ENCODE measurements around the gene NTSR1.

DNA sequence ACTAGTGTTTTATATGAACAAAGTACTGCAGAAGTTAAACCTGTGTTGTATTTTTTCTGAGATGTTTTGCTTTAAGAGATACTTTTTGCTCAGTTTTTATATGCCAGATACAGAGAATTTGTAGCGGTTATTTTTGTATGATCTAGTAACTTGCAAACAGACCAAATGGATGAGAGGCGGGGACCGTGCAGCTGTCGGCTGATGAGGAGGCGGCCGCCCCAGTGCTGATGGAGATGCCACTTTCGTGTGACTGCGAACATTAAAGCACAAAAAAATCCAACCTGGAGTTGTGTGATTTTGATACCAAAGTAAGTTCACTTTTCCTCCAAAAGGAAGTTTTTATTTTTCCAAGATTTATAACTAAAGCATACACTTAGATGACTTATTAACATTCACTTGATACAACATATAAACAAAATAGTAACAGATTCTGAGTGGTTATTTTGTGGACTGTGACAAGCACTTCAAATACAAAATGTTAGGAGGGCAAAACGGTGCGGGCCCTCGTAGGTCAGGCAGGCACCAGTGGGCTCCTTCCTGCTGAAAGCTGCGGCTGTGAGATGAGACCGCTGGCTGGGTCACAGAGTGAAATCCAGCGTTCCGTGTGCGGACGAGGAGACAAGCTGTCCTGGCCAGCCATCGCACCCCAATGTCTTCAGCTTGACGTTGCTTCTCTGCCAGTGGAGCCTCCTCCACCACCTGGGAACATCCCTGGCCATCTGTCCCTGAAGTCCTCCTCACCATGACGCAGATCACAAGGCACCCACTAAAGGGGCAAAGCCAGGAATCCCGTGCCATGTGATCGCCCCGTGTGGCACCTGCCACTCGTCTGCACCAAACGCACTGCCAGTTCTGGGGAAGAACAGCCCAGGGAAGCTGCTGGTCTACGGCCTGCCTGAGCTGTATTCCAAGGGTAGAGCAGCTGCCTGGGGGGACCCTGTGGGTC lies 92.0 kb downstream of the NTSR1 start:
- TF ChIP-seq, protein P1, sequence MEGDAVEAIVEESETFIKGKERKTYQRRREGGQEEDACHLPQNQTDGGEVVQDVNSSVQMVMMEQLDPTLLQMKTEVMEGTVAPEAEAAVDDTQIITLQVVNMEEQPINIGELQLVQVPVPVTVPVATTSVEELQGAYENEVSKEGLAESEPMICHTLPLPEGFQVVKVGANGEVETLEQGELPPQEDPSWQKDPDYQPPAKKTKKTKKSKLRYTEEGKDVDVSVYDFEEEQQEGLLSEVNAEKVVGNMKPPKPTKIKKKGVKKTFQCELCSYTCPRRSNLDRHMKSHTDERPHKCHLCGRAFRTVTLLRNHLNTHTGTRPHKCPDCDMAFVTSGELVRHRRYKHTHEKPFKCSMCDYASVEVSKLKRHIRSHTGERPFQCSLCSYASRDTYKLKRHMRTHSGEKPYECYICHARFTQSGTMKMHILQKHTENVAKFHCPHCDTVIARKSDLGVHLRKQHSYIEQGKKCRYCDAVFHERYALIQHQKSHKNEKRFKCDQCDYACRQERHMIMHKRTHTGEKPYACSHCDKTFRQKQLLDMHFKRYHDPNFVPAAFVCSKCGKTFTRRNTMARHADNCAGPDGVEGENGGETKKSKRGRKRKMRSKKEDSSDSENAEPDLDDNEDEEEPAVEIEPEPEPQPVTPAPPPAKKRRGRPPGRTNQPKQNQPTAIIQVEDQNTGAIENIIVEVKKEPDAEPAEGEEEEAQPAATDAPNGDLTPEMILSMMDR (IDR thresholded peaks at IDR 0.05) = no peak
- no peak for TF ChIP-seq EP300 (IDR thresholded peaks at IDR 0.05; ENCODE audit: low read depth)
- no peak for TF ChIP-seq POLR2A (IDR thresholded peaks at IDR 0.05)
- TF ChIP-seq POLR2AphosphoS5 (IDR thresholded peaks at IDR 0.05) = no peak
